Fibroblast of peridontal ligament (primary cell): Measurements from ENCODE around the gene KRT36.

Experiments used
- DNase-seq: peaks from one replicate; pipeline ENCODE4 v3.0.0-alpha.2; 2010; ENCODE audit errors: extremely low read depth

The KRT36 gene

DNA sequence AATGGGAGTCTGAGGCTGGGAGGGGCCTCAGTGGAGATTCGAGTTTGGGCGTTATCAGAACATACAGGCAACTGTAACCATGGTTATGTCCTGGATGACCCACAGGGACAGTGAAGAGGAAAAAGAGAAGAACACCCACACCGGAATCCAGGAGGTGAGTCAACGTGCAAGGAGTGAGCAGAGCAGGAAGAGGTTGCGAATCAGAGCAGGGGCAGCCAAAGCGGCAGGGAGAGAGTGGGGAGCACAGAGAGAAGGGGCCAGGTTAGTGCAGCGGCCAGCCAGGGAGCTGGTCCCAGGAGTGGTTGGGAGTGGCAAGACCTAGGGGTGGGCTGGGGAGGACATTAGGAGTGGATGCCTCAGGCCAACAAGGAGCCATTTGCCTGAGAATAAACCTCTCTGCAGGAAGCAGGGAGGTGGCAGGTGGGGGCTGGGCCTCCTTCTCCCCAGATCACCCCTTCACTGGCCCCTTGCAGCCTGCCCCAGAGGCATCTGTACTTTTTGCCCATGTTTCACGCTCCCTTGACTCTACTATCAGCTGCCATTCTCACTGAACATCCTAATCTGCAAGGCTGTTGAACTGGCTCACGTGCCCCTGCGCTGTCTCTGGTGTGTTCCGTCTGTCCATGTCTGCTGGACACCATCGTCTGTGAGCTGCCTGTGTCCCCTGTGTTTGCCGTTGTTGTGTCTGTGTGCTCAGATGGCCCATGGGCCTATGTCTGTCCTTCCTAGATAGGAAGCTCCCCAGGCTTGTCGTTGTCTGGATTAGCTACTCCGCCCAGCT, 10.6 kb upstream of the KRT36 start:
- peak; percentile 12 for DNase-seq

DNA sequence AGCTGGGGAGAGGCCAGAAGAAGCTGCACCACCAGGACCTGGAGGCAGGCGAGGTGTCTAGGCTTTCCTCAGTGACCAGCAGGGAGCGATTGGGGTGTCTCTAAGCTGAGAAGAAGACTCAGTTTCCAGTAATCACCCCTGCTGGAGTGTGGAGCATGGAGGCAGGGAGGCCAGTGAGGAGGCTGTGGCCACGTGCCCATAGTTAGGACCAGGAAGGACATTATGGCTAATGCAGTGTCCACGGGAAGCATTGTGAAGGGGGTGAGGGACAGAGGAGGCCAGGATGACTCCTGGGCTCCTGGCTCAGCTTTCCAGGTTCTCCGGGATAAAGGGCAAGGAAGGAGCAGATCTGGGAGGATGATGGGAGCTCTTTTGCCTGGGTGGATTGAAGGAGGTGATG, 10.0 kb upstream of the KRT36 start:
- no peak for DNase-seq

- DNase-seq, result no peak
Measured at GRCh38 chr17:41498276-41498675, 8.6 kb upstream of the KRT36 start.

DNA sequence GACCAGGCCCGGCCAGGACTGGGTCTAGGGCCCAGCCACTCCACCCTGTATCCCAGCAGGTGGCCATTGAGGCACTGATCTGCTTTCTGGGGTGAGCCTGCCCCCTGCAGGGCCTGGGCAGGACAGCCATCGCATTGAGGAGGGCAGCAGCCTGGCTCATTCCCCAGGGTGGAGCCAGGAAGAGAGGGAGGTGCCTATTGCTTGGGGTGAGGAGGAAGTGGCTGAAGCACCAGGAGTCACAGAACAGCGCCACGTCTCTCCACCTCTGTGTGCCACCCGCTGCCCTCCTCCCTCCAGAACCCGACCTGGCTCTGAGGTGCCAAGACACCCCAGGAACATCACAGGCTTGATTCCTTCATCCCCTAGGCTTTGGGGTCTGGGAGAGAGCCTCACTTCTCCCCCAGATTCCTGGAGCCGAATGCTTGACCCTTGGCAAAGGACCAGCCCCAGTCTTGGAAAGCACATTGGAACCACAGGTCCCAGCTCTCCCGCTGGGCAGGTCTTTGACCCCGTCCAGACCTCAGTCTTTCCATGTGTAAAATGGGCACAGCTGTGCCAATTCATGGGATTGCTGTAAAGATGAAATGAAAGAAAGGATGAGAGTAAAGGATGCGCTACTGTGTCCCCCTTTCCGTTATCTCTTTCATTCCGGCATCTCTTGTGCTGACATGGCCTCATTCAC, 7.2 kb upstream of the KRT36 start:
- DNase-seq, result peak; percentile 71

DNA sequence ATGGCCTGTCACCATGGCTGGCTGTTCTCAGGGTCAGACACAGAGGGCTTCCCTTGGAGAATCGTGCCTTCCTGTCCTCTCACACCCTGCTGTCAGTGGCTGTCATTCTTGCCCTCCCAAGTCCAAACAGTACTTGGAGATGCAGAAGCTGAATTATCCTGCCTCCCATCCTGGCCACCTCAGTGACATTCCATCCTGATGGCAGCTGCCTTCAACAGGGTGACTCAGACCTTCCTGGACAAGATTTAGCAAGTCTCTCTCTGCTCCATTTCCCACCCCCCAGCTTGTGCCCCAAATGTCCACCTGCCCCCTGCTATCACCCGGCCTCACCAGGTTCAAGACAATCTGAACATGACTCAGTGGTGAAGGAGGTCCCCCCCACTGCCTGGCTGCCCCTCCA, 4.8 kb upstream of the KRT36 start:
- DNase-seq, result peak; percentile 28

DNA sequence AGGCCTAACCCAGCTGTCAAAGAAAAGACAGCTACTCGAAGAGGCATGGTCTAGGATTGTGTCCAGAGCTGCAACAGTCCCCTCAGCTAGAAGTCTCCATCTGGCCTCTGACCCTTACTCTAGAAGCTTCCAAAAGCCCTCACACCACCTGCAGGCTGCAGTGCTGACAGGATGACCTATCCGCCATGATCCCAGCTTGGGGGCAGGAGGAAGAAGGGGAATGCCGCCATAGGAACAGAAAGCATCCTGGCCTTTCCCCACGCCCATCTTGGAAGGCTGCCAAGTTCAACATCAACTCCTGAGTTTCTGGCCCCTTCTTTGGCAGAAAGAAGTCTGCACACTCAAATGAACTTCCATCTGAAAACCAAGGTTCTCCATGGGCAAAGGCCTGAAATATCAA, 3.1 kb upstream of the KRT36 start:
- DNase-seq, result peak; percentile 27

DNA sequence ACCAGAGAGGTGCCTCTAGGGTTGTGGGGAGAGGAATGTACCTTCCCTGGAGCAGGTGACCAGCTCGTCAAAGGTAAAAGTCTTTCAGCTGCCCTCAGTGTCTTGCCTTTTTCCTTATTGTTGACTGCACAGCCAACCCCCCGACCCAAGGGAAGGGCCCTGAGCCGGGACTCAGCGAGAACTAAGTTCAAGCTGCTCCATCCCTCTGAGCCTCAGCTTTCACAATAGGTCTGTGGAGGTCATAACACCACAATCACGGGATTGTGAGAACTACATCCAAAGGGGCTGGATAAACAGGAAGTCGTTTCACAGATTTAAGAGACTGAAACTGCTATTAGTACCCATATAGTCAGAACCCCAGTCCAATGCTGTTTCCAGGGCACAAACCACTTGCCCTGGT, 2.6 kb upstream of the KRT36 start:
- DNase-seq, result peak; percentile 46

- no peak for DNase-seq
Measured at GRCh38 chr17:41491476-41491875, 1.8 kb upstream of the KRT36 start.

- DNase-seq, result no peak
Measured at GRCh38 chr17:41490000-41490990, 585 bp upstream of the KRT36 start.

GRCh38 chr17:41486809-41487530, 2.7 kb downstream of the KRT36 start:
- DNase-seq, result no peak

GRCh38 chr17:41486316-41486715, 3.4 kb downstream of the KRT36 start:
- DNase-seq, result no peak

- DNase-seq, result no peak
Measured at GRCh38 chr17:41484920-41485904, 4.5 kb downstream of the KRT36 start.

DNA sequence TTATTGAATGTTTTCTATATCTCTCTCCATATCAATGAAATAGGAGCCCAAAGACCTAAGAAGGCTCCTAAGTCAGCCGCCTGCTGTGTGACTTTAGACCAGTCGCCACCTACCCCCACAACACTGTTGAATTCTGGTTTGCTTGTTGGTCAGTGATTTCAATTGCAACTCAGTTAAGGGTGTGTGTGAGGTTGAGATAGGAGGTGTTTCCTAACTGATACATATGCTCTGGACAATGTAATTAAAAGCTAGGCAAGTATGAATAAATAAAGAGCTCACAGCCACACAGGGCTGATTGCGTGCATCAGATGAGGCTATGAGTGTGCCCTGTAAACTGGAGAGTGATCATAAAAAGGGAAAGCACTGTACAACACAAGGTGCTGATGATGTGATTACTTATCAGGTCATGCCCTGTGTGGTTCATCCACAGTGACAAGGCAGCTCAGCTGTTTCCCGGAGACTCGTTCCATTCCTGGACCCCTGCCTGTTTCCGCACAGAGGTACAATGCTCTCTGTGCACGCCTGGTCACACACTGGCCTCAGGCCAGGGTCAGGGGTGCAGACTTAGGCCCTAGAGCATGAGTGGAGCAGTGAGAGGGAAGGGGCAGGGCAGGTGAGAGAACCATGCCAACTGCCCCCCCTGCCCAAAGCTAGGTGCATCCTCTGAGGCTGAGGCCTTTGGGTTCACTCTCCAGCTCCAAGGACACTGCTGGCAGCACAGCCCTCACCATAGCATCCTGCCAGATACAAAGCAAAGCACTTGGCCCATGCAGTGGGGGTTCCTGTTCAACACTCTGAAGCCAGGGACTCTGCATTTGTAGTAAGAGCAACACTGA, 5.5 kb downstream of the KRT36 start:
- no peak for DNase-seq

GRCh38 chr17:41483531-41483930, 6.2 kb downstream of the KRT36 start:
- DNase-seq, result no peak

GRCh38 chr17:41481036-41481435, 8.7 kb downstream of the KRT36 start, which contains the start of gene KRT35:
TSS of gene KRT35 (minus strand) at chr17:41481151. CDS start at chr17:41481097, 54 bp downstream.
- DNase-seq, result no peak

GRCh38 chr17:41480581-41480980, 9.1 kb downstream of the KRT36 start:
- no peak for DNase-seq

GRCh38 chr17:41480136-41480535, 9.6 kb downstream of the KRT36 start:
- no peak for DNase-seq

GRCh38 chr17:41478237-41478636, 11.5 kb downstream of the KRT36 start:
- no peak for DNase-seq
